ENCODE data around the gene ZSCAN25.
"Not testable (repeated sequence)": the region's sequence is repeated elsewhere in the genome, so short reads cannot be mapped to it uniquely, and the experiment has no call there.

Gene ZSCAN25

GRCh38 chr7:99616359-99617191 lies at the start of gene ZSCAN25:
TSS of gene ZSCAN25 (plus strand) at chr7:99616946. CDS start at chr7:99619607, 2,661 bp downstream.
- DNase-seq, result peak; percentile 92

- not testable (repeated sequence) for DNase-seq
Measured at GRCh38 chr7:99568770-99569169, 48.0 kb upstream of the ZSCAN25 start.

- no peak for DNase-seq
Measured at GRCh38 chr7:99571768-99572167, 45.0 kb upstream of the ZSCAN25 start.

- DNase-seq, result no peak
Measured at GRCh38 chr7:99573257-99573656, 43.5 kb upstream of the ZSCAN25 start.

- no peak for DNase-seq
Measured at GRCh38 chr7:99576251-99576650, 40.5 kb upstream of the ZSCAN25 start.

GRCh38 chr7:99579281-99579955 lies 37.3 kb upstream of the ZSCAN25 start:
- no peak for DNase-seq

GRCh38 chr7:99579956-99580777 lies 36.6 kb upstream of the ZSCAN25 start:
- DNase-seq, result peak; percentile 64

GRCh38 chr7:99580778-99581332 lies 35.9 kb upstream of the ZSCAN25 start:
- not testable (repeated sequence) for DNase-seq

GRCh38 chr7:99588868-99589267 lies 27.9 kb upstream of the ZSCAN25 start:
- DNase-seq, result no peak

- DNase-seq, result no peak
Measured at GRCh38 chr7:99594948-99595745, 21.6 kb upstream of the ZSCAN25 start.

- DNase-seq, result no peak
Measured at GRCh38 chr7:99596408-99596955, 20.3 kb upstream of the ZSCAN25 start.

- DNase-seq, result no peak
Measured at GRCh38 chr7:99597762-99598501, 18.8 kb upstream of the ZSCAN25 start, which contains the start of gene TMEM225B. TSS of gene TMEM225B (plus strand) at chr7:99598267. CDS start at chr7:99604389, 6,122 bp downstream.

GRCh38 chr7:99599836-99600235 lies 16.9 kb upstream of the ZSCAN25 start:
- no peak for DNase-seq

- DNase-seq, result no peak
Measured at GRCh38 chr7:99601656-99602310, 15.0 kb upstream of the ZSCAN25 start.

GRCh38 chr7:99605527-99605926 lies 11.2 kb upstream of the ZSCAN25 start:
- DNase-seq, result no peak

GRCh38 chr7:99606531-99606930 lies 10.2 kb upstream of the ZSCAN25 start:
- no peak for DNase-seq

GRCh38 chr7:99607548-99607947 lies 9.2 kb upstream of the ZSCAN25 start:
- no peak for DNase-seq

- DNase-seq, result no peak
Measured at GRCh38 chr7:99614495-99614894, 2.3 kb upstream of the ZSCAN25 start.

- DNase-seq, result no peak
Measured at GRCh38 chr7:99615989-99616358, 772 bp upstream of the ZSCAN25 start.

- DNase-seq, result no peak
Measured at GRCh38 chr7:99617192-99617781, 541 bp downstream of the ZSCAN25 start.

Data from NCI-H2171 (cell line).